ENCODE measurements around the gene ERG28.

DNA sequence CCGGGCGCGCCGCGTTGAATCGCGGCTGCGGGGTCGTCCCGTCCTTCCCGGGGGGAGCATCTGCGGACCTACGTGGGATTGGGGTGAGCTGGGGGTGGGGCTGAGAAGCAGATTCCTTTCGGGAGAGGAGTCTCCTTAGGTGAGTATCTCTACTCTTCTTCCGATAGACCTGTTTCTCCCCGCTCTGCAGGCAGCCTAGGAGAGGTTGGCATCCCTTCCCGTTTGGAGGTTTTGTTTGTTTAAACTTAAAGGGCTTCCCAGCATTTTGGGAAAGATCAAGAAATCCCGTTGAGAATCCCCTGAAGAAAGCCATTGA is 781 bp upstream of the ERG28 start:
- TF ChIP-seq, protein P1, sequence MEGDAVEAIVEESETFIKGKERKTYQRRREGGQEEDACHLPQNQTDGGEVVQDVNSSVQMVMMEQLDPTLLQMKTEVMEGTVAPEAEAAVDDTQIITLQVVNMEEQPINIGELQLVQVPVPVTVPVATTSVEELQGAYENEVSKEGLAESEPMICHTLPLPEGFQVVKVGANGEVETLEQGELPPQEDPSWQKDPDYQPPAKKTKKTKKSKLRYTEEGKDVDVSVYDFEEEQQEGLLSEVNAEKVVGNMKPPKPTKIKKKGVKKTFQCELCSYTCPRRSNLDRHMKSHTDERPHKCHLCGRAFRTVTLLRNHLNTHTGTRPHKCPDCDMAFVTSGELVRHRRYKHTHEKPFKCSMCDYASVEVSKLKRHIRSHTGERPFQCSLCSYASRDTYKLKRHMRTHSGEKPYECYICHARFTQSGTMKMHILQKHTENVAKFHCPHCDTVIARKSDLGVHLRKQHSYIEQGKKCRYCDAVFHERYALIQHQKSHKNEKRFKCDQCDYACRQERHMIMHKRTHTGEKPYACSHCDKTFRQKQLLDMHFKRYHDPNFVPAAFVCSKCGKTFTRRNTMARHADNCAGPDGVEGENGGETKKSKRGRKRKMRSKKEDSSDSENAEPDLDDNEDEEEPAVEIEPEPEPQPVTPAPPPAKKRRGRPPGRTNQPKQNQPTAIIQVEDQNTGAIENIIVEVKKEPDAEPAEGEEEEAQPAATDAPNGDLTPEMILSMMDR (conservative IDR thresholded peaks at IDR 0.05; ENCODE audit: low read length) = no peak
- no peak for TF ChIP-seq EZH2phosphoT487 (IDR thresholded peaks at IDR 0.05; ENCODE audit: borderline replicate concordance, low read depth, low read length)
